Peyer's patch (tissue), 4 donors: Measurements from ENCODE around the gene FGF13. TPM values are rescaled to one million over a fixed set of nuclear protein-coding genes. Genes with fewer than 3 reads are reported as not detected.

Experiments used
- DNase-seq, 3 donors: peaks; one replicate each; pipeline ENCODE4 v3.0.0-alpha.2; 2017 to 2019
- H3K27ac ChIP-seq, 4 donors: fragments of 200-600 bp; sonication (generic); one replicate each; pipeline ENCODE4 v1.5.1; 2016 to 2019
- H3K27me3 ChIP-seq, 2 donors: fragments of 200-600 bp; sonication (generic); one replicate each; pipeline ENCODE4 v1.5.1; 2019
- H3K36me3 ChIP-seq, 3 donors: fragments of 200-600 bp; sonication (generic); one replicate each; pipeline ENCODE4 v1.5.1; 2016 to 2019
- H3K4me1 ChIP-seq, 4 donors: fragments of 200-600 bp; sonication (generic); one replicate each; pipeline ENCODE4 v1.5.1; 2016 to 2019
- H3K4me3 ChIP-seq, 4 donors: fragments of 200-600 bp; sonication (generic); 1 replicate in 3 of 4; 2 replicates in 1 of 4; pipeline ENCODE4 v1.5.1; 2016 to 2019; ENCODE audit warnings: mild to moderate bottlenecking in 1 of 4
- H3K9me3 ChIP-seq, 4 donors: fragments of 200-600 bp; sonication (generic); one replicate each; pipeline ENCODE4 v1.5.1; 2016 to 2019; ENCODE audit warnings: mild to moderate bottlenecking in 1 of 4
- CTCF ChIP-seq, 6 experiments: fragments of 450-650 bp in 4 of 6; fragments of 200-600 bp in 2 of 6; sonication (generic) in 1 of 6; IDR thresholded peaks; one replicate each; pipeline ENCODE4 v1.5.1; 2017 to 2019; ENCODE audit warnings: antibody characterized with exemption in 6 of 6, mild to moderate bottlenecking in 3 of 6, moderate library complexity in 1 of 6
- POLR2A ChIP-seq, 2 donors: fragments of 450-650 bp; IDR thresholded peaks; one replicate each; pipeline ENCODE4 v1.5.1; 2017; ENCODE audit warnings: antibody characterized with exemption in 2 of 2, mild to moderate bottlenecking in 2 of 2, moderate library complexity in 2 of 2
- total RNA-seq, 4 donors: library from RNA; depleted of rRNA; stranded (reverse); fragments of >200 nt; gene quantifications; one replicate each; pipeline ENCODE4 v1.1.0, GENCODE V29; 2016

The FGF13 gene
- 1 to 10 TPM in 3 of 4 donors, not detected in 1; 1.5 to 3.3 (median 2.8) TPM for total RNA-seq

- no peaks in the 10 kb centered on the region for H3K36me3 ChIP-seq
- peak in 1 of 3 donors; percentile 37 for DNase-seq
- H3K9me3 ChIP-seq, result no peaks in the 10 kb centered on the region
- TF ChIP-seq POLR2A (IDR thresholded peaks at IDR 0.05), result no peak
- TF ChIP-seq CTCF (IDR thresholded peaks at IDR 0.05), result no peak
- peak within 1 kb of the TSS in 3 of 4 donors; percentile 15 to 47 (median 31) for H3K4me3 ChIP-seq
- H3K27me3 ChIP-seq, result no peaks in the 10 kb centered on the region
- H3K4me1 ChIP-seq, result no peaks in the 10 kb centered on the region
- H3K27ac ChIP-seq, result no peak within 1 kb of the TSS
Measured at GRCh38 chrX:138711399-138712347, at the start of gene FGF13. Gene FGF13, minus strand, starts transcription at chrX:138711717. Its CDS starts 714 bp downstream, at chrX:138711003.

GRCh38 chrX:138759217-138759943, 47.9 kb upstream of the FGF13 start:
- no peak overlapping the region for H3K4me3 ChIP-seq
- no peaks in the 10 kb centered on the region for H3K9me3 ChIP-seq
- no peak for DNase-seq
- no peak overlapping the region for H3K27ac ChIP-seq
- no peaks in the 10 kb centered on the region for H3K4me1 ChIP-seq
- no peaks in the 10 kb centered on the region for H3K36me3 ChIP-seq
- H3K27me3 ChIP-seq, result no peaks in the 10 kb centered on the region
- TF ChIP-seq POLR2A (IDR thresholded peaks at IDR 0.05) (no peak), CTCF (IDR thresholded peaks at IDR 0.05) (no peak)

- TF ChIP-seq CTCF (IDR thresholded peaks at IDR 0.05), result no peak
- TF ChIP-seq POLR2A (IDR thresholded peaks at IDR 0.05), result no peak
- H3K36me3 ChIP-seq, result no peaks in the 10 kb centered on the region
- DNase-seq, result no peak
- H3K4me3 ChIP-seq, result no peak overlapping the region
- H3K9me3 ChIP-seq, result no peaks in the 10 kb centered on the region
- H3K27me3 ChIP-seq, result no peaks in the 10 kb centered on the region
- H3K27ac ChIP-seq, result no peak overlapping the region
- no peaks in the 10 kb centered on the region for H3K4me1 ChIP-seq
Measured at GRCh38 chrX:138756234-138756633, 44.7 kb upstream of the FGF13 start.

GRCh38 chrX:138754861-138755260, 43.3 kb upstream of the FGF13 start:
- Histone ChIP-seq H3K27me3 (no peaks in the 10 kb centered on the region), H3K9me3 (no peaks in the 10 kb centered on the region), H3K4me1 (no peaks in the 10 kb centered on the region), H3K4me3 (no peak overlapping the region), H3K36me3 (no peaks in the 10 kb centered on the region), H3K27ac (no peak overlapping the region)
- DNase-seq, result no peak
- TF ChIP-seq CTCF (IDR thresholded peaks at IDR 0.05) (no peak), POLR2A (IDR thresholded peaks at IDR 0.05) (no peak)

GRCh38 chrX:138748480-138748879, 37.0 kb upstream of the FGF13 start:
- no peaks in the 10 kb centered on the region for H3K4me1 ChIP-seq
- H3K36me3 ChIP-seq, result no peaks in the 10 kb centered on the region
- no peak for DNase-seq
- TF ChIP-seq POLR2A (IDR thresholded peaks at IDR 0.05), result no peak
- TF ChIP-seq CTCF (IDR thresholded peaks at IDR 0.05), result peak in 3 of 6 experiments; percentile 9 to 25 (median 14)
- H3K27me3 ChIP-seq, result no peaks in the 10 kb centered on the region
- H3K4me3 ChIP-seq, result no peak overlapping the region
- H3K9me3 ChIP-seq, result no peaks in the 10 kb centered on the region
- no peak overlapping the region for H3K27ac ChIP-seq
